Fibroblast of the aortic adventitia (primary cell): ENCODE results near the gene MCIDAS. TPM values are rescaled to one million over a fixed set of nuclear protein-coding genes. Genes with fewer than 3 reads are reported as not detected.
A peak's percentile ranks its signal among the peaks of the same experiment; 100 is the strongest.

Experiments
- DNase-seq: peaks from one replicate; pipeline ENCODE4 v3.0.0-alpha.2; 2010; ENCODE audit warnings: low read depth
- H3K4me3 ChIP-seq: 2 replicates; pipeline ENCODE4 v1.5.1; 2011; ENCODE audit warnings: low read depth, mild to moderate bottlenecking, control low read depth, low read length, moderate library complexity
- total RNA-seq: library from RNA; depleted of rRNA; stranded (reverse); fragments of >200 nt; gene quantifications from 2 replicates; pipeline ENCODE4 v1.2.3, GENCODE V29; 2012; ENCODE audit warnings: low replicate concordance
- TF ChIP-seq, protein P1 (sequence below): IDR thresholded peaks from 2 replicates; pipeline ENCODE4 v1.5.1; 2011; ENCODE audit warnings: mild to moderate bottlenecking, low read length, control low read depth, inconsistent platforms; ENCODE audit not compliant: insufficient read depth

Gene MCIDAS
- total RNA-seq, 1 donor: not detected

GRCh38 chr5:55230086-55230629, 3.0 kb upstream of the MCIDAS start:
- no peak for DNase-seq
- TF ChIP-seq, protein P1, sequence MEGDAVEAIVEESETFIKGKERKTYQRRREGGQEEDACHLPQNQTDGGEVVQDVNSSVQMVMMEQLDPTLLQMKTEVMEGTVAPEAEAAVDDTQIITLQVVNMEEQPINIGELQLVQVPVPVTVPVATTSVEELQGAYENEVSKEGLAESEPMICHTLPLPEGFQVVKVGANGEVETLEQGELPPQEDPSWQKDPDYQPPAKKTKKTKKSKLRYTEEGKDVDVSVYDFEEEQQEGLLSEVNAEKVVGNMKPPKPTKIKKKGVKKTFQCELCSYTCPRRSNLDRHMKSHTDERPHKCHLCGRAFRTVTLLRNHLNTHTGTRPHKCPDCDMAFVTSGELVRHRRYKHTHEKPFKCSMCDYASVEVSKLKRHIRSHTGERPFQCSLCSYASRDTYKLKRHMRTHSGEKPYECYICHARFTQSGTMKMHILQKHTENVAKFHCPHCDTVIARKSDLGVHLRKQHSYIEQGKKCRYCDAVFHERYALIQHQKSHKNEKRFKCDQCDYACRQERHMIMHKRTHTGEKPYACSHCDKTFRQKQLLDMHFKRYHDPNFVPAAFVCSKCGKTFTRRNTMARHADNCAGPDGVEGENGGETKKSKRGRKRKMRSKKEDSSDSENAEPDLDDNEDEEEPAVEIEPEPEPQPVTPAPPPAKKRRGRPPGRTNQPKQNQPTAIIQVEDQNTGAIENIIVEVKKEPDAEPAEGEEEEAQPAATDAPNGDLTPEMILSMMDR: no peak
- no peak overlapping the region for H3K4me3 ChIP-seq

GRCh38 chr5:55227664-55228430, 732 bp upstream of the MCIDAS start:
- no peak for DNase-seq
- H3K4me3 ChIP-seq: peak overlapping the region; percentile 48
- TF ChIP-seq, protein P1: no peak

DNA sequence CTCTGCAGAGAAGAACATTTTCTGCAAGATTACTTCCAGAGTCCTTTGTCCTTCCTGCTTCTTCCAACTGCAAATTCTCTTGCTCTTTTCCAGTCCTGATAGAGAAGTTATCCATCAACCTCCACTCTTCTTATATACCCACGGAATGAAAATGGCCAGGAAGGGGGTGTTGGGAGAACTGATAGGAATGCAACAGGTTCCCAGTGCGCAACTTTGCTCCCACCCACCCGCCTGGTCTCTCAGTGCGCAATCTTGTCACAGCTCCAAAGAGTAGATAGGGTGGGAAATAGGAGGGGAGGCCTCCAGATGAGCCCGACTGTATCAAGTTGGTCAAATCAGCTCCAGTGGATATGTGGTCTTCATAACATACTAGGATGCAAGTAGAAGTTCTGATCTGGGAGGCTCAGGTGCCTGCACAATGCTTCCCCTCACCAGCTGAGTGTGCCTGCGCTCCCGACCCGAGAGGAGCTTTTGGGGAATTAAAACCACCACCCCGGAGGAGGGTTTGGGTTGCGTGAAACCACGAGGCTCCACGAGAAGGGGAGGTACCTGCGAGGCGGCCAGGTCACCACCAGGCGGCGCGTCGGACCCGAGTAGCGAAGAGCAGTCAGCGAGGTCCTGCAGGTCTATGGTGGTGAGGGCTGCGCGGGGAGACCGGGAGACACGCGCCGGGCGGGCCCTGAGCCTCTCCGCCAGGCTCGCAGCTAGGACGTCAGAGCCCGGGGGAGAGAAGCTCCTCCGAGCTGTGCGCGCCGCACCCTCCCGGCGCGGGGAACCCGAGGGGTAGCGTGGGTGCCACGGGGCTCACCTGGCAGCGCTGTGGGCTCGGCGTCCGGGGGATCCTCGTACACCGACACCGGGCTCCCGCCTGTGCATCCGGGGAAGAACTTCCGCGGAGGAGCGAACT, 835 bp downstream of the MCIDAS start:
- DNase-seq: peak; percentile 25
- TF ChIP-seq, protein P1: peak; percentile 50

DNA sequence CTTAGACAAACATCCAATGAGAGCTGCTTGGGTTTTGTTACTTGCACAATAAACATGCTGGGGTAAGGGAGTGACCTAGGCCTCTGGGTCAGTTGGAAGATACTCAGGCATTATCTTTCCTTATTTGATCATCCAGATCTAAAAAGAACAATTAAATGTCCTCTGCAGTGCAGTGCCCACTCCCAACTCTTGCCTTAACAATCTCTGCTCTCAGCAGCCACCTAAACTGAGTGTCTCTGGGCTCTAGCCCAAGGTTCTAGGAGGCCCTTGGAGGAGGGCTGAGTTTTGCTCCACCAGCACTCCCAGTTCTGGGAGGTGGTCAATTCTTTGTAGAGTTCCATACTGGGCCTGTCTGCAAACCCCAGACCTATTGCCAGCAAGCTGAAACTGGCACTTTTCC, 1.8 kb downstream of the MCIDAS start:
- TF ChIP-seq, protein P1: no peak
- H3K4me3 ChIP-seq: no peak overlapping the region

More for the DNA sequence above, 835 bp downstream of the MCIDAS start:
- H3K4me3 ChIP-seq: peak overlapping the region; percentile 9

DNA sequence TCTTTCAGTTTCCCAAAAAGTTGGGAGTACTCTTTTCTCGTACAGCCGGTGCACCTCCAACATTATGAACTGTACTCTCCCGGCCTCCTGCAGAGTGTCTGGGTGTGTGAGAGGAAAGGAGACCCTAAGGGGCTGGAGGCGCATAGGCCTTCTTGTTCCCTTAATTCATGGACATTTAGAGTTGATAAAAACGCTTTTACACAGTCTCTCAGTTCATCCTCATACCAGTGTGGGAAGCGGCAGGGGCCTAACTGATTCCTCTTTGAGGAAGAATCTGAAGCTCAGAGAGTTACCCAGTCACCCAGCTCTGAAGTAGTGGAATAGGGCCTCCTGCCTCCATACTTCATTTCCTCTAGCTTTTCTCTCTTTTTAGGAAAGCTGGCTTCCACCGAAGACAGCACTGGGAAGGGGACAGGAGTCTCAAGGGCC, 3.3 kb downstream of the MCIDAS start:
- TF ChIP-seq, protein P1: no peak
- no peak overlapping the region for H3K4me3 ChIP-seq
- DNase-seq: no peak

More for the DNA sequence above, 1.8 kb downstream of the MCIDAS start:
- DNase-seq: no peak

- no peak for DNase-seq
- no peak overlapping the region for H3K4me3 ChIP-seq
- TF ChIP-seq, protein P1: no peak
Measured at GRCh38 chr5:55222985-55223811, 3.9 kb downstream of the MCIDAS start.
